Measurements from ENCODE around the gene AATF. TPM values are rescaled to one million over a fixed set of nuclear protein-coding genes. Genes with fewer than 3 reads are reported as not detected.
A peak's percentile ranks its signal among the peaks of the same experiment; 100 is the strongest.

Gene AATF
- total RNA-seq, 1 experiment from 2014 or later: 68.3 TPM

GRCh38 chr17:36946726-36947091 lies 2.0 kb upstream of the AATF start:
- no peak for DNase-seq

GRCh38 chr17:36947922-36948716 lies 635 bp upstream of the AATF start:
- peaks cover 32% of the 10 kb centered on the region for H3K36me3 ChIP-seq
- DNase-seq: no peak
- H3K9me3 ChIP-seq: no peaks in the 10 kb centered on the region
- H3K4me3 ChIP-seq: peak overlapping the region; percentile 87
- peaks cover 54% of the 10 kb centered on the region for H3K27me3 ChIP-seq

More at GRCh38 chr17:36946726-36947091, 2.0 kb upstream of the AATF start:
- Histone ChIP-seq H3K36me3 (peaks cover 18% of the 10 kb centered on the region), H3K4me3 (no peak overlapping the region), H3K27me3 (peaks cover 68% of the 10 kb centered on the region), H3K9me3 (no peaks in the 10 kb centered on the region)

GRCh38 chr17:36949461-36949927 lies 740 bp downstream of the AATF start:
- DNase-seq: no peak
- Histone ChIP-seq H3K27me3 (peaks cover 40% of the 10 kb centered on the region), H3K9me3 (no peaks in the 10 kb centered on the region), H3K36me3 (peaks cover 43% of the 10 kb centered on the region), H3K4me3 (peak overlapping the region; percentile 87)

GRCh38 chr17:36950027-36950426 lies 1.3 kb downstream of the AATF start:
- H3K27me3 ChIP-seq: peaks cover 35% of the 10 kb centered on the region
- no peaks in the 10 kb centered on the region for H3K9me3 ChIP-seq
- peaks cover 49% of the 10 kb centered on the region for H3K36me3 ChIP-seq
- no peak for DNase-seq
- H3K4me3 ChIP-seq: peak overlapping the region; percentile 87

- Histone ChIP-seq H3K9me3 (no peaks in the 10 kb centered on the region), H3K27me3 (peaks cover 23% of the 10 kb centered on the region), H3K36me3 (peaks cover 59% of the 10 kb centered on the region), H3K4me3 (no peak overlapping the region)
- no peak for DNase-seq
Measured at GRCh38 chr17:36951084-36951789, 2.5 kb downstream of the AATF start.

GRCh38 chr17:36971508-36971907 lies 22.8 kb downstream of the AATF start:
- DNase-seq: no peak

GRCh38 chr17:36972186-36972700 lies 23.5 kb downstream of the AATF start:
- no peaks in the 10 kb centered on the region for H3K9me3 ChIP-seq
- no peak overlapping the region for H3K4me3 ChIP-seq
- peaks cover 14% of the 10 kb centered on the region for H3K36me3 ChIP-seq
- H3K27me3 ChIP-seq: no peaks in the 10 kb centered on the region
- no peak for DNase-seq

More at GRCh38 chr17:36971508-36971907, 22.8 kb downstream of the AATF start:
- Histone ChIP-seq H3K36me3 (peaks cover 20% of the 10 kb centered on the region), H3K27me3 (no peaks in the 10 kb centered on the region), H3K9me3 (no peaks in the 10 kb centered on the region), H3K4me3 (no peak overlapping the region)

- DNase-seq: no peak
- H3K4me3 ChIP-seq: no peak overlapping the region
- H3K36me3 ChIP-seq: peaks cover 18% of the 10 kb centered on the region
- no peaks in the 10 kb centered on the region for H3K27me3 ChIP-seq
- H3K9me3 ChIP-seq: no peaks in the 10 kb centered on the region
Measured at GRCh38 chr17:36972905-36973304, 24.2 kb downstream of the AATF start.

GRCh38 chr17:36975922-36976515 lies 27.3 kb downstream of the AATF start:
- Histone ChIP-seq H3K27me3 (no peaks in the 10 kb centered on the region), H3K36me3 (peaks cover 11% of the 10 kb centered on the region; the same call in 1 of the 2 replicates), H3K4me3 (no peak overlapping the region), H3K9me3 (no peaks in the 10 kb centered on the region)
- no peak for DNase-seq

GRCh38 chr17:36977066-36977465 lies 28.3 kb downstream of the AATF start:
- DNase-seq: no peak

GRCh38 chr17:36977568-36977967 lies 28.8 kb downstream of the AATF start:
- Histone ChIP-seq H3K9me3 (no peaks in the 10 kb centered on the region), H3K4me3 (no peak overlapping the region), H3K36me3 (peaks cover 14% of the 10 kb centered on the region; the same call in 1 of the 2 replicates), H3K27me3 (no peaks in the 10 kb centered on the region)
- DNase-seq: no peak

More at GRCh38 chr17:36977066-36977465, 28.3 kb downstream of the AATF start:
- no peak overlapping the region for H3K4me3 ChIP-seq
- H3K9me3 ChIP-seq: no peaks in the 10 kb centered on the region
- H3K36me3 ChIP-seq: peaks cover 14% of the 10 kb centered on the region; the same call in 1 of the 2 replicates
- H3K27me3 ChIP-seq: no peaks in the 10 kb centered on the region

GRCh38 chr17:36978810-36979564 lies 30.2 kb downstream of the AATF start:
- no peaks in the 10 kb centered on the region for H3K27me3 ChIP-seq
- no peak overlapping the region for H3K4me3 ChIP-seq
- no peak for DNase-seq
- H3K9me3 ChIP-seq: no peaks in the 10 kb centered on the region
- peaks cover 21% of the 10 kb centered on the region for H3K36me3 ChIP-seq

GRCh38 chr17:36979565-36979941 lies 30.8 kb downstream of the AATF start:
- Histone ChIP-seq H3K9me3 (no peaks in the 10 kb centered on the region), H3K36me3 (peaks cover 21% of the 10 kb centered on the region), H3K27me3 (no peaks in the 10 kb centered on the region), H3K4me3 (no peak overlapping the region)
- DNase-seq: no peak

GRCh38 chr17:36980280-36980761 lies 31.6 kb downstream of the AATF start:
- H3K36me3 ChIP-seq: peaks cover 20% of the 10 kb centered on the region
- peak; percentile 10 for DNase-seq
- no peak overlapping the region for H3K4me3 ChIP-seq
- H3K27me3 ChIP-seq: no peaks in the 10 kb centered on the region
- no peaks in the 10 kb centered on the region for H3K9me3 ChIP-seq

GRCh38 chr17:36983618-36984017 lies 34.9 kb downstream of the AATF start:
- H3K27me3 ChIP-seq: no peaks in the 10 kb centered on the region
- H3K9me3 ChIP-seq: no peaks in the 10 kb centered on the region
- H3K36me3 ChIP-seq: peaks cover 16% of the 10 kb centered on the region
- no peak overlapping the region for H3K4me3 ChIP-seq
- no peak for DNase-seq

- peaks cover 55% of the 10 kb centered on the region for H3K36me3 ChIP-seq
- no peaks in the 10 kb centered on the region for H3K27me3 ChIP-seq
- no peak for DNase-seq
- H3K9me3 ChIP-seq: no peaks in the 10 kb centered on the region
- no peak overlapping the region for H3K4me3 ChIP-seq
Measured at GRCh38 chr17:36989173-36989572, 40.4 kb downstream of the AATF start.
